Type B pancreatic cell (in vitro differentiated cells): ENCODE data around the gene IL10RA. TPM values are rescaled to one million over a fixed set of nuclear protein-coding genes. Genes with fewer than 3 reads are reported as not detected.

Experiments used
- DNase-seq: peaks from one replicate; pipeline ENCODE4 v3.0.0; 2021; ENCODE audit warnings: mixed read lengths; ENCODE audit not compliant: unreplicated experiment; ENCODE audit errors: extremely low spot score
- H3K27ac Mint-ChIP-seq: 2 replicates; pipeline ENCODE4 v1.8.0; 2021; ENCODE audit warnings: mild to moderate bottlenecking, mixed read lengths
- H3K27me3 Mint-ChIP-seq: 2 replicates; pipeline ENCODE4 v1.8.0; 2021; ENCODE audit warnings: mixed read lengths
- H3K36me3 Mint-ChIP-seq: 2 replicates; pipeline ENCODE4 v1.8.0; 2021; ENCODE audit warnings: mixed read lengths
- H3K4me1 Mint-ChIP-seq: one replicate; pipeline ENCODE4 v1.8.0; 2021; ENCODE audit warnings: mixed read lengths; ENCODE audit not compliant: unreplicated experiment
- H3K4me3 Mint-ChIP-seq: 2 replicates; pipeline ENCODE4 v1.8.0; 2021; ENCODE audit warnings: mild to moderate bottlenecking, mixed read lengths
- H3K9me3 Mint-ChIP-seq: 2 replicates; pipeline ENCODE4 v1.8.0; 2021; ENCODE audit warnings: mixed read lengths
- CTCF ChIP-seq: fragments of 200-600 bp; sonication (generic); conservative IDR thresholded peaks from 2 replicates; pipeline ENCODE4 v1.5.0; 2021; ENCODE audit warnings: antibody characterized with exemption, mild to moderate bottlenecking
- total RNA-seq: library from RNA; stranded (reverse); gene quantifications from 2 replicates; pipeline ENCODE4 v1.2.1, GENCODE V29; 2021; ENCODE audit warnings: low replicate concordance

IL10RA gene
- total RNA-seq, 1 donor from 2014 or later = 0.48 TPM

GRCh38 chr11:118000067-118000849, 14.1 kb downstream of the IL10RA start:
- no peak for TF ChIP-seq CTCF
- Mint-ChIP-seq H3K4me3 (no peak overlapping the region), H3K27me3 (peaks cover 15% of the 10 kb centered on the region), H3K9me3 (no peaks in the 10 kb centered on the region), H3K36me3 (no peaks in the 10 kb centered on the region), H3K4me1 (peaks cover 6% of the 10 kb centered on the region), H3K27ac (no peak overlapping the region)
- DNase-seq = no peak

GRCh38 chr11:118000850-118001228, 14.6 kb downstream of the IL10RA start:
- no peaks in the 10 kb centered on the region for H3K36me3 Mint-ChIP-seq
- no peak for TF ChIP-seq CTCF
- H3K27ac Mint-ChIP-seq = no peak overlapping the region
- peaks cover 6% of the 10 kb centered on the region for H3K4me1 Mint-ChIP-seq
- no peak for DNase-seq
- peaks cover 20% of the 10 kb centered on the region for H3K27me3 Mint-ChIP-seq
- no peaks in the 10 kb centered on the region for H3K9me3 Mint-ChIP-seq
- H3K4me3 Mint-ChIP-seq = no peak overlapping the region

- H3K27ac Mint-ChIP-seq = no peak overlapping the region
- H3K36me3 Mint-ChIP-seq = no peaks in the 10 kb centered on the region
- H3K27me3 Mint-ChIP-seq = peaks cover 20% of the 10 kb centered on the region
- H3K4me3 Mint-ChIP-seq = no peak overlapping the region
- no peaks in the 10 kb centered on the region for H3K9me3 Mint-ChIP-seq
- no peak for TF ChIP-seq CTCF
- no peak for DNase-seq
- peaks cover 6% of the 10 kb centered on the region for H3K4me1 Mint-ChIP-seq
Observed at GRCh38 chr11:118001494-118001971, 15.3 kb downstream of the IL10RA start.

GRCh38 chr11:118002010-118002540, 15.9 kb downstream of the IL10RA start:
- Mint-ChIP-seq H3K4me3 (no peak overlapping the region), H3K27ac (no peak overlapping the region), H3K36me3 (no peaks in the 10 kb centered on the region), H3K9me3 (no peaks in the 10 kb centered on the region), H3K27me3 (peaks cover 20% of the 10 kb centered on the region), H3K4me1 (peaks cover 6% of the 10 kb centered on the region)
- DNase-seq = peak; percentile 55
- TF ChIP-seq CTCF = no peak

GRCh38 chr11:118002541-118003423, 16.6 kb downstream of the IL10RA start:
- Mint-ChIP-seq H3K4me1 (peaks cover 6% of the 10 kb centered on the region), H3K9me3 (no peaks in the 10 kb centered on the region), H3K4me3 (no peak overlapping the region), H3K36me3 (no peaks in the 10 kb centered on the region), H3K27me3 (peaks cover 20% of the 10 kb centered on the region), H3K27ac (no peak overlapping the region)
- TF ChIP-seq CTCF = no peak
- DNase-seq = peak; percentile 43
